Stimulated activated CD8-positive, alpha-beta memory T cell treated with anti-CD3 and anti-CD28 coated beads, Interleukin-4, amount 100 ng/mL, for 1 hour (primary cell): ENCODE measurements around the gene ZNF445.
"Not testable (repeated sequence)": the region's sequence is repeated elsewhere in the genome, so short reads cannot be mapped to it uniquely, and the experiment has no call there.

Experiments
- DNase-seq, 2 donors: peaks; one replicate each; pipeline ENCODE4 v3.0.0-alpha.2; 2020; ENCODE audit warnings: low read depth in 2 of 2, low spot score in 1 of 2

ZNF445 gene

DNA sequence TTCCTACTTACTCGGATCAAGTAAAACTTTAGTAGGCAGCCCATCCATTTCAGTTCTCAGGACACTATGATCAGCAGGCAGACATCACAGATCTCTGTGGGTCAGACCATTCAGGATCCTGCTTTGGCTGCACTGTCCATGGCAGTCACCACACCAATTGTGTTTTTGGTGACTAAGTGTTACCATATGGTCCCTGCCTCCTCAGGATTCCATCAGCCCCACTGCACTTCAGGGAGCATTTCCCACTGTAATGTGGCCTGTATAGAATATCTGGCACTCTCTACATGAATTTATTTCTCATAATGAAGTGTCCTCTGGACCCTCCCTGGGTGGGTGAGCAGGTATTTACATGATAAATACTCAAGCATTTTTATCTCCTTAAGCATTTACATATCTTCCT, 41.3 kb downstream of the ZNF445 start:
- DNase-seq, result no peak

DNA sequence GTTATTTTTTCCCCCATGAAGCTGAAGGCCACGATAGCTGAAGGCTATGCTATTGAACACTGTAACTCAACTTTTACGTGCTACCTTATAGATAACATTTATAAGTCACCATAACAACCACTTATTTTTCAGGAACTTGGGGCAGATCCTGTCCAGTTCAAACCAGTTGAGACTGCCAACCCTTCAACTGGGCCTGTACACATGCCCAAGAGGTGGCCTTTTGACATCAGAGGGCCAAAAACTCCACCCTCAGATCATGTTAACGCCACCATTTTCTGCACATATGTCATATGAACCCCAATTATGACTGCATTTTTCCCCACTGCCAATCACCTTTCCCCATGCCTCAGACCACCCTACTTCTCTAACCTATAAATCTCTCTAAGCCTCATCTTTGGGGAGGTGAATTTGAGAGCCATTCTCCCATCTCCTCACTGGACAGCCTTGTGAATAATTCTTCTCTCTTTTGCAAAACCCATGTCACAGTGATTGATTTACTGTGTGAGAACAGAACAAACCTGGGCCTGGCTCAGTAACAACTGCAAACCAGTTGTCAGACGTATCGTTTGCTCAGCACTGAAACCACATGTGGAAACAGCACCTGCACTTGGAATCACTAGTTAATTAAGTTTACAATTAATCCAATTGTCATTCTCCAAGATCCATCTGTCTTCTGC, 42.5 kb downstream of the ZNF445 start:
- DNase-seq, result no peak

- no peak for DNase-seq
Observed at GRCh38 chr3:44430466-44430865, 47.0 kb downstream of the ZNF445 start.

GRCh38 chr3:44429459-44429858, 48.0 kb downstream of the ZNF445 start:
- no peak for DNase-seq

DNA sequence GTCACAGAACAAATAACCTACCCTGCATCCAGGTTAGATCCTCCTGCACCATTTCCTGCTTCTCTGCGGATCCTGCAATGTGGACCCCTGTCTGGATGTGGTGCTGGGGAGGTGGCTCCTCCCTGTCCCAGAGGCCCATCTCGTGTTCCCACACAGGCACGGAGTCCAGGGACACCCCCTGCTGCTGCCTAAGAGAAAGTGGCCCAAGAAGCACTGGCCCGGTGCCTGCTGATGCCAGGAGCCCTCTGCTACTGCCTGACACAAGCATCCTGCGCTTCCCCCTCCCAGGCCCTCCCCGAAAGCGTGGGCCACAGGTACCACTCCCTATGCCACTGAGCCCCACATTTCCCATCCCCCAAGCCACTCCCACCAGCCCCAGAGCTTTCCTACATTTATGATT, 48.6 kb downstream of the ZNF445 start:
- DNase-seq, result no peak

GRCh38 chr3:44427683-44428082, 49.8 kb downstream of the ZNF445 start:
- DNase-seq, result no peak

DNA sequence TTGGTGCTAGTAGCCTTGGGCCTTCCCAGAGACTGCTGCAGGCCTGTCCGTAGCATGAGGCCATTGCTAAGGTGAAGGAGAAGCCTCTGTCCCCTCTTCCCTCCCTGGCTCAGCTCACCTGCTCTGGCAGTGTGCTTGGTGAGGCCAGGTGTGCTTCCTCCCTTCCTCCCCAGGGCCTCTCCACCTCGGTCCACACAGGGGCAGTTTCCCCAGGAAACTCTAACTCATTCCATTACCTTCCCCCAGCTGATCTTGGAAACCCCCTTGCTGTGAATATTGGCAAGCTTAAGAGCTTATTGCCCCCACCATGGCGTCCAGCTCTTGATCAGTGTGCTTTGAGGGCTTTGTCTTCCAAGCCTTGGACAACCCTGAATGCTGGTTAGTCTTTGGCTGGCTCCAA, 52.7 kb downstream of the ZNF445 start:
- no peak for DNase-seq

DNA sequence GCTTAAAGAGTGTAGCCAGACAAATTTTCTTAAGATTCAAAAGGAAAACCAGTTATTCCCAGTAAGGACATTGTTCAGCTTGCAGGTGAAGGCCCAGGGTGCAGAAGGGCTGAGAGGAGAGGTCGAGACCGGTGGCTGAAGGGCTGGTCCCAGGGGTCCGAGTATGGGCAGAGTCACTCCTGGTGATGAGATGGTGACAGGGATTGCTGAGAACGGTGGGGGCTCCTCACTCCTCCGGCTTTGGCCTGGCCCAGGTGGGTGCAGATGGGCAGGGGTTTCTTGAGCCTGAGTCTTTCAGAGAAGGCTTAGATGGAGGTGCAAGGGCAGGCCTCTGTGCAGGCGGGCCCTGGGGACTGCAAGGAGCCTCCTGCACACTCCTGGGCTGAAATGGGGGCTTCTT, 56.2 kb downstream of the ZNF445 start:
- no peak for DNase-seq

DNA sequence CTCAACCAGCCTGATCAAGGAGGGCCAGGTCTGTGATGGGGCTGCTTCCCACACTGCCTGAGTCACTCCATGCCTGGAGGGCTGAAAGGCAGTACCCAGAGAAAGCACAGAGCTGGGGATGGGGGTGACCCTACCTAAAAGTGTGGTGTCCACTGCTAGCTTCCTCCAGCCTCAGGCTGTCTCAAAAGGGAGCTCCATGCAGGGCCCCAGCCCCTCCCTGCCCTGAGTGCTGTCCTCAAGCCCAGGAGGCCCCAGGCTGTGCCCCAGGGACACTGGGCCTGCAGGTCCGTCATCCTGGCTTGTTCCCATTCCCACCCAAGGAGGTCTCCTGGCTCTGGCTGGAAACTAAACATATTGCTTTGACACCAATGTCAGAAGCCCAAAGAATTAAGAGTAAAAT, 56.8 kb downstream of the ZNF445 start:
- no peak for DNase-seq

- DNase-seq, result no peak
Observed at GRCh38 chr3:44419923-44420650, 57.4 kb downstream of the ZNF445 start.

DNA sequence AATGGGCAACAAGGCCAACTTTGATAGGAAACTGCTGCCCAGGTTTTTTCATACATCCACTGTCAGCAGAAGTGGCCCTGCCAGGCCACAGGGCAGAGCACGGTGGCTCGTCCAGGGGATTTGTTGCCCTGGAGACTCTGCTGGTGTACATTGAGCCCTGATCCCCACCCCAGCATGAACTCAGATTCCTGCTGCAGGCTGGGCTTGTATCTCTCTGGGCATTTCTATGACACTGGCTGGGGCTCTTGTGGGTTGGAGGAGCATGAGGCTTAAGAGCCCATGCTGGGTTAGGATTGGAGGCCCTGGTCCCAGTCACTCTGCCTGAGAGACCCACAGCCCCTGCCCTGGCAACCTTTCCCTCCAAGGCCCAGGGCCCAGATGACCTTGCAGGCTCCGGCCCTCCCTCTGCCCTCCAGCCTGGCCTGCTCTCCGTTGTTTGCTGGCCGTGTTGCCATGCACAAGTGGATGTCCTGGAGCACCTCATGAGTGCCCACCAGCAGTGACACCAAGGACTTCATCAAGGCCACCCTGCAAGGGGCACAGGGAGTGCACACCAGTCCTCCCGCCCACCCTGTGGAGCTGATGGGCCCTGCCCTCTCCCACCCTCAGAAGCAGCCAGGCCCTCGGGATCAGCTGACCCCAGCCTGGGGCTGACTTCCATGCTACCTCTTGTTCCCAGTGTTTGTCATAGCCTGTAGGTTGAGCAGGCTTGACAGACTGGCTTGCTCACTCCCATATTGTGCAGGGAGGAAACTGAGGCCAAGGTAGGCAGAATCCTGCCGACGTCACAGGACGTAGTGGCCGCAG, 58.2 kb downstream of the ZNF445 start:
- no peak for DNase-seq

GRCh38 chr3:44418549-44418948, 58.9 kb downstream of the ZNF445 start:
- no peak for DNase-seq

- not testable (repeated sequence) for DNase-seq
Observed at GRCh38 chr3:44418118-44418517, 59.4 kb downstream of the ZNF445 start.

DNA sequence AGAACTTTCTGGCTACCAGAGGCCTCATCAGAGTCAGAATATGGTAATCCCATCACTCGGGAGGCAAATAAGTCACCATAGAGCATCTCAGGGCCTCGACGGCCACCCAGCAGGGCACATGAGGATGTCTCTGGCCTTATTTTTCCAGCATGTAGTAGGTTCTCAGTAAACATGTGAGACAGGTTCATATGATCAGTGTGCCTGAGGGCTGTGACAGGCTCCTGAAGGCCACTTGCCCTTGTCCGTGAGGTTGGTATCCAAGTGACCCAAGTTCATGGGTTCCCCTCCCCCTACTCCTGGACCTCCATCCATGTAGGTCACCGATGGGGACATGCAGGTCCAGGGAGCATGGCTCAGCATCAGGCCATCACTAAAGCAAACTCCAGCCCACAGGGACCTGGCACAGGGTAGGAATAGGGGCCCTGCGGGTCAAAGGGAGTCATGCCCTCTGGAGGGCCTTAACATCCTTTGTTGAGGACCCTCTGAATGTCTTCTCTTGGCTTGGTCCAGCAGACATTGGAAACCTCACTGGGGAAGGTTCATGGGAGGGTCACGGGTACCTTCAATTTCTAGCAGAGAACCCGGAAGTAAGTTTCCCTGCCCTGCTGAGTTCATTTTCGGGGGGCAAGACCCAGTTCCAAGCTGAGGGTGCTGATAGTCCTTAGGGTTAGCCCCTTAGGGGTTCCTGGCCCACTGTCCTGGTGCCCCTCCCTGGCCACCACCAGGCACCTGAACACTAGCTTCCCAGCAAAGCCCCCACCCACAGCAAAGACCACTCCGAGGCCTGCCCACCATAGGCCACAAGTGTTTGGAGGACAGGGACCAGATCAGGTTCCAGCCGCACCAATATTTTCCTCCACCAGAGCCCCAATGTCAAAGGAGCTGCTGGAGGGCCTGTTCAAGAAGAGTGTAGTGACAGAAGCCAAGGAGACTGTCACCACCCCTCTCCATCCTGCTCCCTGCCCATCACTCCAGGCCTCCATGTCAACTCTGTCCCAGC, 61.1 kb downstream of the ZNF445 start:
- no peak for DNase-seq

DNA sequence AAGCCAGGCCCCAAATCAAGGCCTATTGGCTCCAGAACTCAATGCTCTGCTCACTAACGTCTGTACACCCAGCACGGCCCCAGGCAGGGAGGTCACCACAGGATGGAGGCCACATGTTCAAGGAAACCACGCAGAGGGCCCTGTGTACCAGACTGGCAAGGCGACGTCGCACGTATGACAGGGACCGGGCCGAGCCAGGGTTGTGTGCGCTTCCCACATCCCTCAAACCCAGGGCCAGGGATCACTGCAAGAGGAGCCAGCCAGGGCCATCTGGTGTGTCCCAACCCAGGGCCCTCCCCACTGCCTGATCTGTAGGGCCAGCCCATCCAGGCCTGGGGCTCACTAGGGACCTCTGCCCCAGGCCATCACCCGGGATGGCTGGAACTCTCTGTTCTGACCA, 62.0 kb downstream of the ZNF445 start:
- DNase-seq, result no peak

DNA sequence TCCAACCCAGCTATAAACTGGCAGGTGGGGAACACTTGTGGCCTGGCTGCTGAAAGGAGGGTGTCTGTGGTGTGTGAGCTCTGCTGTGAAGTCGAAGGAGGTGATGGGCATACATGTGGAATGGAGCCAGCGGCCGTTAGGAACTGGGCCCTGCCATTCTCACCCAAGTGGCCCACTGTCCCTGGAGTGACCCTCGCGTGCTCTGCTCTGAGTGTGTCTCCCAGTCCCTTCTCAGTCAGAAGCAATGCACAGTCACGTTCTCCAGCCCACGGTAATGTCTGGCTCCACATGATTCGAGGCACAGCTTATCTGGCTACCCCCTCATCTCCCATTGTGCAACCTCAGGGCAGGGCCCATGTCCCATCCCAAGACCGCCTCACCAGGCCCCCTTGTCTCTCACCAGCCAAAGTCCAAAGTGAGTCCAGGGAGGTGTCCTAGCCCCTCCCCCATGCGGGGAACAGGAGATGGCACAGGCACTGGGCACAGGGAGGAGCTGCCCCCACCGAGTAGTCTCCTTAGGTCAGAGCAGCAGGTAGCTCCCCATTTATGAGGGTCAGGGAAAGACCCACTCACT, 62.9 kb downstream of the ZNF445 start:
- DNase-seq, result no peak

DNA sequence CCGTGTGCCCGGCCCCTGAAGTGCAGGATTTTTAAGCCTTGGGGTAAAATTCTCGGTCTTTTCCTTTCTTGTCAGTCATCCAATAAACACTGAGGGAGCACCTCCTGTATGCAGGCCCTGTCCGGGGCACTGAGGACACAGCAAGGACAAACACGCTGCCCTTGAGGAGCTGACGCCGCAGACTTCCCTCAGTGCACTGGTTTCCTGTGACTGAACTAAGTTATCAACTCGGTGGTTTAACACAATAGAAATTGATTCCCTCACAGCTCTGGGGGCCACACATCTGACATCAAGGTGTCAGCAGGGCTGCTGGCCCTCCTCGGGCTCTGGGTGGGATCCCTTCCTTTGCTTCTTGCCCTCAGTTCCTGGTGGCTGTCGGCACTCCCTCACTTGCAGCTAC, 65.1 kb downstream of the ZNF445 start:
- DNase-seq, result no peak

DNA sequence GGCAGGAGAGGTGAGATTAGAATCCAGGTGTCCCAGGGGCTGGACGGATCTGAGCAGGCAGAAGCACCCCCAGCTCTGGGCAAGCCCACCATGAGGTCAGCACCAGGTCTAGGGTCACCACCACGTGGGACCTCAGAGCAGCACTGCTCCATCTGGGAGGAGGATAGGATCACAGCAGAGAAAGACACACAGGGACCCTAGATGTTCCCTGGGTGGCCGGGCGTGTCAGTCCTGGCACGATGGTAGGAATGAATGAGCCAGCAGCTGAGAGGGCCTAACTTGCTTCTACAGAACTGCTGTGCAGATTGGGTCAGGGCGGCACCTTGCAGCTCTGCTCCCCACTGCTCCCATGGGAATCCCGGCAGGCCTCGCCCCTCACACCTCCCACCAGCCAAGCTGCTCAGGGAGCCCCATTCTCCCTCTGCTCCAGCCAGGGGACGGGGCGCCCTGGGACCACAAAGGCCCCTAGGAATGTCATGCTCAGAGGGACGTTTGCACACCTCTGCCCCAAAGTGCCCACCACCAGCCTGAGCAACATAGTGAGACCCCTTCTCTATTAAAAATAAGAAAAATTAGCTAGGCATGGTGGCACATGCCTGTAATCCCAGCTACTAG, 66.3 kb downstream of the ZNF445 start:
- no peak for DNase-seq

DNA sequence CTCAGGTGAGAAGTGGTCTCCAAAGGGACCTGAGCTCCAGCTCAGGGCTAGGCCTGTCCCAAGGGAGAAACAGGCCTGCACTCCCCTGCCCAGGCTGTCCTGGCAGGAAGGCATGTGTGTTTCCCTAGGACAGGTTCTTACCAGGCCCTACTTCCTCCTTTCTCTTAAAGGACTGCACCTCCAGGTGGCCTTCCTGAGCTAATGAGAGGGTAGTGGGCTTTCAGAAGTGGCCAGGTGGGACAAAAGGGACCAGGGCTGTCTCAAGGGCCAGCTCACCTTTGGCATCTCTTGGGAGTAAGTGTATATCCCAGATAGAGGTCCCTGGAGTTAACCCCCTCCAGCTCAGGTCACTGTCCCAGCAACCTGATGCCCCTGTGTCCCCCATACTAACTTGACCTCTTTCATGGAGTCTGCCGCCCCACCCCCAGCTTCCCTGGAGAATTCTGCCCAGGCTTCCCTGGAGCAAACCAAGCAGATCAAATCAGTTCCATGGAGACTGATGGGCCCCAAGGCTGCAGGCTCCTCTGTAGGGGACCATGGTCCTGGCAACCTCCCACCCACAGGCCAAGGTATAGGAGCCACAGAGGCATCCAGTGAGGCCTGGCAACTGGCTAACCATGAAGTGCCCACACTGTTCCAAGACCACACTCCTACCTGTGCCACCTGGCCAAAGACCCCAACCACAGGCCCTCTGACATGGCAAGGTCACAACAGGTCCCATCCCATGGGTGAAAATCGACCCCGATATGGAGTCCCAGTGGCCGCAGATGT, 67.6 kb downstream of the ZNF445 start:
- no peak for DNase-seq
